ENCODE results near the gene CPA1.
A peak's percentile ranks its signal among the peaks of the same experiment; 100 is the strongest.

The CPA1 gene

GRCh38 chr7:130356121-130356875 is 24.0 kb upstream of the CPA1 start:
- peak; percentile 27 for DNase-seq

DNA sequence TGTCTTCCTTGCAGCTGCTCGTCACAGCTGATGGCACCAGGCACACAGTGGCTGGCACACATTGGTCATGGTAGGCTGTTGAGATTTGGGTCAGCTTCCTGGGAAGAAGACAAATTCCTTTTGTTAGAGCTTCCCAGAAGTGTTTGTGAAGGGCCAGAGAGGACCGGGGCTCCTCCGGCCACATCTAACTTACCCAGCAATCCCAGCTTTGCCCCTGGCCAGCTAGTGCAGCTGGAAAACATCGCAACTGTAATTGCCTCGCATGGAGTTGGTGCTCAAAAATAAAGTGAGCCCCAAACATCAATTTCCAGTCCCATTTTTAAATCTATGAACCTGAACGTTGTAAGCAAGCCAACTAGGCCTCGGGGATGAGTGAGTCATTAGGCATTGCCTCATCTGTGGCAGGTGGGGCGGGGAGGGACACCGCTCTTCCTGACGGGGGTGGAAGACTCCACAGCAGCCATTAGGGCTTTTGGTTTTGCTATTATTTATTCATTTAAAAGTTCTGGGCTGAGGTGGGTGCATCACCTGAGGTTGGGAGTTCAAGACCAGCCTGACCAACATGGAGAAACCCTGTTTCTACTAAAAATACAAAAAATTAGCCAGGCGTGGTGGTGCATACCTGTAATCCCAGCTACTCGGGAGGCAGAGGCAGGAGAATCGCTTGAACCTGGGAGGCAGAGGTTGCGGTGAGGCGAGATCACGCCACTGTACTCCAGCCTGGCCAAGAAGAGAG is 23.2 kb upstream of the CPA1 start:
- peak; percentile 51 for DNase-seq

GRCh38 chr7:130358471-130358870 is 21.8 kb upstream of the CPA1 start:
- DNase-seq = no peak

GRCh38 chr7:130359276-130359857 is 20.9 kb upstream of the CPA1 start:
- DNase-seq = no peak

DNA sequence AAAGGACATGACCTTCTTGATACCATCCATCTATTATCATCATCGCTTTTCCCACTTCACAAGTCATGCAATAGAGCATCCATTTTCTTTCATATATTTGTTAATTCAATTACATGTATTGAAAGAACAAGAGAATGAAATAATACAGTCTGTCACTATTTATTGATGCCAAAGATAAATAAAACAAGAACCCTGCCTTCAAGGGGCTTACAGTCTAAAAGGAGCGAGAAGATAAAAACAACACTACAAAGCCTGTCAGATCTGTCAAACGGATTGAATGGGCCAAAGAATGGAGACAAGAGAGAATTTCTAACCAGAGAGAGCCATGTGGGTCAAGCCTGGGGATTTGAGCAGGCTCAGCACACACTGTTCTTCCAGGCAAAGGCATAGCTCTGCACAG is 19.8 kb upstream of the CPA1 start:
- no peak for DNase-seq

- no peak for DNase-seq
Observed at GRCh38 chr7:130361681-130362080, 18.6 kb upstream of the CPA1 start.

DNA sequence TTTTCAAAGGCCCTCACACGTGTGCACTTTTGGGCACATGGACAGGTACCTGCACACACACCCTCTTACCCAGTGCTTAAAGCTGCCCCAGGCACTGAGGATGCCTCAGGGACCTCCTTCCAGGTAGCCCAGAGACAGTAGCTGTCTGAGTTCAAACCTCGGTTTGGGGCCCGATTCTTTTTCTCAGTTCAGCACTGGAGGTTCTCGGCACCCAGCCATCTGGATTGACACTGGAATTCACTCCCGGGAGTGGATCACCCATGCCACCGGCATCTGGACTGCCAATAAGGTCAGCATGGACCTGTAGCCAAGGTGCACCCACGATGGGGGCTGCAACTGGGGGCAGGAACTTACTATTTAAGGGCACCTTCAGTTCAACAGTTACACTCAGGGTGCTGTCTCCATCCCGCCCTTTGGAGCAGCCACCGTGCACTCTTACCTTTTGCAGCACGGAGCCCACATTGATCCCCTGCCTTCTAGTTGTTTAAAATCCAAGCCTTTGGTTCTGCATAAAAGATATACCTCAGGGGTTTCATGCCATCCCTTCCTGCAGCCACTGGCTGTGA is 18.0 kb upstream of the CPA1 start:
- DNase-seq = no peak

DNA sequence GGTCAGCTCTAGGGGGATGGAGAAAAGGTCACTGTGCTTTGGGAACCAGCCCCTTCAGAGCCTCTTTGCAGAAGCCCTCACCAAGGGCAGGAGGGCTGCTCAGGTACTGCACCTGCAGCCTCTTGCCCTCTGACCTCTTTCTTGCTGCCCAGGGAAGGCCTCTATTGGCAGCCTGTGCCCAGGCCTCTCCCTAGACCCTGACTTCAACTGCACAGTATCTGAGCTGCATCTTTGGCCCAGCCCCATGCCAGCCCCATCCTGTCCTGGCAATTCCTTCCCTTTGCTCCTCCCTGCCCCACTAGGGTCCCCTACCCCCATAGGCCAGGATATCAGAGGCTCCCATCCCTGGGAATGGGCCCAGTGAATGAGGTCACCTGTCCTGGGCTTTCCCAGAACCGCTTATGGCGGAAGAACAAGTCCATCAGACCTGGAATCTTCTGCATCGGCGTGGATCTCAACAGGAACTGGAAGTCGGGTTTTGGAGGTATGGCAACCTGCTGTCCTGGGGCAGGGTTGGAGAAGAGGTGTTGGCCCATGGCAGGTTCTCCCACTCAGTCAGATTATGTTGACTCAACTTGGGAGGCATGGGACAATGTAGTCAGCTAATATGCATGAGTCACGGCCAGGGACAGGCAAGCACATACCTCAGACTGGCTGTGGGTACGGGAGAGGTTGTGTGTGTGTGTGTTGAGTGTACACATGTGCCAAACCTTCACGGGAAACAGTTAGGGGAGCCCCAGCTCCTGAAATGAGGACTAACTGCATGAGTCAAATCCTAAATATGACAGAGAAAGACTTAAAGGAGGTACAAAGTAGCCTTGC is 17.1 kb upstream of the CPA1 start:
- DNase-seq = peak; percentile 96

DNA sequence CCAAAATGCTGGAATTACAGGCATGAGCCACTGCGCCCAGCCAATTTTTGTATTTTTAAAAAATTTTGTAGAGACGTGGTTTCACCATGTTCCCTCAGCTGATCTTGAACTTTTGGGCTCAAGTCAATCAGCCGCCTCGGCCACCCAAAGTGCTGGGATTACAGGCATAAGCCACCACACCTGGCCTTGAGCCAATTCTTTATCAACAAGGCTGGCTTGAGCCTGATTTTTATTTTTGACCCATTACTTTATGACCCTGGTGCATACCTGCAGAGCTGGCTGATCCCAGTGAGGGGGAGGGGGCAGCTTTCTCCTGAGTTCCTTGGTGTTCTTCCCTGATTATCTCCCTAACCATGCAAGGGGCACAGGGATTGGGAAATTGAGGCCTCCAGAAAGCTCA is 15.8 kb upstream of the CPA1 start:
- peak; percentile 65 for DNase-seq

- peak; percentile 76 for DNase-seq
Observed at GRCh38 chr7:130365088-130365487, 15.2 kb upstream of the CPA1 start.

DNA sequence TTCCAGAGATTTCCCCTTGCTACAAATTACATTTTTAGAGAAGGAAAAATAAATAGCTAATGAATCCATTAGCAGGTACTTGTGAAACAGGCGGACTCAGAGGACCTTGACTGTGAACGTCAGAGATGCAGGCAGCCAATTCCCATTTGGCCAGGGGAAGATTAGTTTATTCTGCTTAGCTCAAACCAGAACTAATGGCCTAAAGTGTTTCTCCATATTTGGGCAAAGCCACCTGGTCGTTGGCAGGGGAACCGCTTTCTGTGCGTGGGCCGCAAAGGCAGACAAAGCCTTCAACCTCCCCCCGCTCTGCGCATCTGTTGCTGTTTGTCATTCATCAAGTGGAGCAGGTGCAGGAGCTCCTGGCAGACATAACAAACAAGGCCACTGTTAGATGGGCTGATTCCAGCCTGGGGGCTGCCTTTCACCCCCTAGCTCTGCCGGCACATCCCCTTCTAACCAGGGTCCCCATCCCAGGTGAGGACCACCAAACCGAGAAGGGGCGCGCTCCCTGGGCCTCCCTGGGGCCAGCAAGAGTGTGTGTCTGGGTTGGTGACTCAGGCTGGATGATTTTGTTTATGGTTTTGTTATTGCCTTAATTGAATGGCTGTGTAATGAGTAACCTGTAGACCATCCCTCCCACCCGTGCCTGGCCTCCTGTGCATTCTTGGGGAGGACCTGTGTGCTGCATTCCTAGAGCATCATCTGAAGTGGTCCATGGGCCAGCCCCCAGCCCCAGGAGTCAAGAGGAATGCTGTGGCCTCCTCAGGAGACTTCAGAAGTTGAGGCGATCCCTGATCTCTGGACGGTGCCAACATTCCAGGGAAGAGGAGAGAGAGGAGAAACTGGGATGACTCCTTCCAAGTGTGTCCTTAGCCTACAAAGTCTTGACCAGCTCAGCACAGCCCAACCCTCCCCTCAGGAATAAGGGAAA is 14.5 kb upstream of the CPA1 start:
- peak; percentile 100 for DNase-seq

GRCh38 chr7:130366564-130366963 is 13.7 kb upstream of the CPA1 start:
- peak; percentile 63 for DNase-seq

GRCh38 chr7:130367088-130367755 is 13.1 kb upstream of the CPA1 start:
- no peak for DNase-seq

DNA sequence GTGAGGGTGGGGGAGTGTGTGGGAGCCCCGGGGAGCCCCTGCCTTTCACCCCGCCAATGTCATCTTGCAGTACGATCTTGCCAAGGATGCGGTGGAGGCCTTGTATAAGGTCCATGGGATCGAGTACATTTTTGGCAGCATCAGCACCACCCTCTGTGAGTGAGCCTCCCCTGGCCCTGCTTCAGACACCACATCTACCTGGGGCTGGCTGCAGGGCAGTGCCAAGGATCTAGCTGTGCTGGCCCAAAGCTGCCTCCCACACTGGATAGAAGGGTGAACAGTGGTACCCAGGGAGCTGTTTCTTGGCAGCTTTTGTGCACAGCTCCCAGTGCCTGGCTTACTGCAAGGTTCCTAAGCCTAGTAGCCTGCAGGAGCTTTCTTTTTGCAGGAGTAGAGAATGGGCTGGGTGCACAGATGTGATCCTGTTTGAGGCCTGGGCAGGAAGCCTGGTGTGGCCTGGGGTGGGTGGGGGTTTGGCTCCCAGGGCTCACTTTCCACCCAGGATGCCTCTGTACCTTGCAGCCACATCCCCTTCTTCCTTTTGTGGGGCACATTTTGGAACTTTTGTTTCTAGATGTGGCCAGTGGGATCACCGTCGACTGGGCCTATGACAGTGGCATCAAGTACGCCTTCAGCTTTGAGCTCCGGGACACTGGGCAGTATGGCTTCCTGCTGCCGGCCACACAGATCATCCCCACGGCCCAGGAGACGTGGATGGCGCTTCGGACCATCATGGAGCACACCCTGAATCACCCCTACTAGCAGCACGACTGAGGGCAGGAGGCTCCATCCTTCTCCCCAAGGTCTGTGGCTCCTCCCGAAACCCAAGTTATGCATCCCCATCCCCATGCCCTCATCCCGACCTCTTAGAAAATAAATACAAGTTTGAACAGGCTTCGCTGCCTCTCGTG is 12.2 kb upstream of the CPA1 start:
- DNase-seq = no peak

DNA sequence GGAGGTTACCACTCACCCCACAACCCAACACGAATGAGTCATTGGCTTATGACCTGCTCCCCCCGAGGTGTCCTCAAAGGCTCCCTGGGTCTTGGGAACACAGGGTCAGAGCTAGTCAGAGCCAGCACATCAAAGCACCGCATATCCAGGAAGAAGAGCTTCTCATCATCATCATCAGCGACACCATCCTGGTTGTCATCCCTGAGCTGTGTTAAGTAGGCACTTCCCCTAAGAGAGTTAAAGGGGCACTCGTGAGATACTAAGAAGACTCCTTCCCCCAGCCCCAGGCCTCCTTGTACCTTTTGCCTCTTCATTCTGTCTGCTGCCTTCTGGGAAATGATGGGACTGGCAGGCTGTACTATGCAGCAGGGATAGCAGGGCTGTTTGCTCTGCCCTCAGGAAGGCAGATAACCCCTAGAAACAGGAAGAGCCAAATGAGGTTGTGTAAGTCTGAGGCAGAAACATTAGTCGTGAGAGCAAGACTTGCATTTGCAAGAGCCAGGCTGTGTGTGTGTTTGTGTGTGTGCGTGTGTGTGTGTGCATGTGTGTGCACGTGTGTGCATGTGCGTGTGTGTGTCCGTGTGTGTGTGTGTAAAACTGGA is 11.1 kb upstream of the CPA1 start:
- DNase-seq = peak; percentile 62

- DNase-seq = peak; percentile 21
Observed at GRCh38 chr7:130369831-130370550, 10.3 kb upstream of the CPA1 start.

- no peak for DNase-seq
Observed at GRCh38 chr7:130371046-130371445, 9.2 kb upstream of the CPA1 start.

DNA sequence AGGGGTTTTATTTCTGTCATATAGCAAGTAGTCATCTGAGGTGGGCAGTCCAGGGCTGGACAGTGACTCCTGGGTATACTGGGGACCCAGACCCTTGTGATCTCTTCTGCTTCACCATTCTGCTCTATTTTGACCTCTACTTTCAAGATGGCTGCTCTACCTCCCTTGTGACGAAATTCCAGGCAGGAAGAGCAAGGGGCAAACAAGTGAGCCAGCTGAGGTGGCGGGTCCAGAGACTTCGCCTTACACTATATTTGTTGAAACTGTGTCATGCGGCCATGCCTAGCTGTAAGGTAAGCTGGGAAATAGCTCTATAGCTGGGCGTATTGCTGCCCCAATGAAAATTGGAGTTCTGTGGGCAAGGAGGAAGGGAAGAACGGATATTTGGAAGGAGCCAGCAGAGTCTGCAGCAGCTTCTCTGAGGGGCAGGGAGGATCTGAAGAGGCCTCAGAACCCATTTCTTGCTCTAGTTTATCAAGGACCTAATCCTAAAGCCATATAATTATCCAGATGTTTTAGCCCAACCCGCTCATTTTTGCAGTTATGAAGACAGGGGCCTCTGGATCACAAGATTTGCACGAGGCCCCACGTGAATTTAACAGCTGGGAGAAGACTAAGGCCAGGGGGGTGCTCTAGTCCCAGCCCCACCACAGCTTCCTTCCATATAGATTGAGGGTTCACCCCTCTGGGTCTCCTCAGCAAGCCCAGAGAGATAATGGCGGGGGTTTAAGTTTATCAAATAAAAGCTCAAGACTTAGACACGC is 7.7 kb upstream of the CPA1 start:
- peak; percentile 29 for DNase-seq

Data from DMS53 (cell line).